Activated CD4-positive, alpha-beta T cell treated with anti-CD3 and anti-CD28 coated beads, Interleukin-2, amount 10 ng/mL, durations not matched to agents 7 days and 5 days (primary cell): ENCODE data around the gene PLEKHH1. TPM values are rescaled to one million over a fixed set of nuclear protein-coding genes. Genes with fewer than 3 reads are reported as not detected.
"Not testable (repeated sequence)": the region's sequence is repeated elsewhere in the genome, so short reads cannot be mapped to it uniquely, and the experiment has no call there.

Experiments used
- CTCF ChIA-PET: fragments of 350-600 bp; sonication (Branson Sonifier 250); formaldehyde crosslinking; loops from one replicate; lab custom pipeline; 2021; ENCODE audit warnings: antibody characterized with exemption; lab: Charles Lee
- POLR2A ChIA-PET: fragments of 350-600 bp; sonication (Branson Sonifier 250); formaldehyde crosslinking; loops from one replicate; lab custom pipeline; 2021; ENCODE audit warnings: antibody characterized with exemption; lab: Charles Lee
- DNase-seq: peaks from one replicate; pipeline ENCODE4 v3.0.0-alpha.2; 2020
- H3K27ac Mint-ChIP-seq: one replicate; pipeline ENCODE4 v1.8.0; 2021; ENCODE audit warnings: mild to moderate bottlenecking, moderate library complexity, mixed read lengths
- H3K27me3 Mint-ChIP-seq: one replicate; pipeline ENCODE4 v1.8.0; 2021; ENCODE audit warnings: mixed read lengths
- H3K36me3 Mint-ChIP-seq: one replicate; pipeline ENCODE4 v1.8.0; 2021; ENCODE audit warnings: low read depth, mixed read lengths
- H3K4me1 Mint-ChIP-seq: one replicate; pipeline ENCODE4 v1.8.0; 2021; ENCODE audit warnings: mixed read lengths
- H3K4me3 Mint-ChIP-seq: one replicate; pipeline ENCODE4 v1.8.0; 2021; ENCODE audit warnings: mild to moderate bottlenecking, moderate library complexity, mixed read lengths
- H3K9me3 Mint-ChIP-seq: one replicate; pipeline ENCODE4 v1.8.0; 2021; ENCODE audit warnings: mixed read lengths
- total RNA-seq, 2 experiments: library from RNA; stranded (reverse); gene quantifications; one replicate each; pipeline ENCODE4 v1.2.3, GENCODE V29; 2021

The PLEKHH1 gene
- total RNA-seq, 2 experiments from 2014 or later: 0.29 to 0.50 TPM

DNA sequence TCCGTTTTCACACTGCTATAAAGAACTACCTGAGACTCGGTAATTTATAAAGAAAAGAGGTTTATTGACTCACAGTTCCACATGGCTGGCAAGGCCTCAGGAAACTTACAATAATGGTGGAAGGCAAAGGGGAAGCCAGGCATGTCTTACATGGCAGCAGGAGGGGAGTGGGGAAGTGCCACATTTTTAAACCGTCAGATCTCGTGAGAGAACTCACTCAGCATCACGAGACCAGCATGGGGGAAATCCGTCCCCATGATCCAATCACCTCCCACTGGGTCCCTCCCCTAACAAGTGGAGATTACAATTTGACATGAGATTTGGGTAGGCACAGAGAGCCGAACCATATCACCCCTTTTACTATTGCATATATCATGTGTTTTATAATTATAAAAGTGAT lies 69.0 kb downstream of the PLEKHH1 start:
- Mint-ChIP-seq H3K4me1 (peaks cover 30% of the 10 kb centered on the region), H3K27me3 (no peaks in the 10 kb centered on the region), H3K27ac (no peak overlapping the region), H3K36me3 (peaks cover 8% of the 10 kb centered on the region), H3K4me3 (no peak overlapping the region), H3K9me3 (peaks cover 4% of the 10 kb centered on the region)
- POLR2A ChIA-PET: no interaction called here
- no peak for DNase-seq
- CTCF ChIA-PET: no interaction called here

GRCh38 chr14:67602995-67603545 lies 70.0 kb downstream of the PLEKHH1 start:
- POLR2A ChIA-PET: no interaction called here
- H3K27ac Mint-ChIP-seq: no peak overlapping the region
- no peak for DNase-seq

DNA sequence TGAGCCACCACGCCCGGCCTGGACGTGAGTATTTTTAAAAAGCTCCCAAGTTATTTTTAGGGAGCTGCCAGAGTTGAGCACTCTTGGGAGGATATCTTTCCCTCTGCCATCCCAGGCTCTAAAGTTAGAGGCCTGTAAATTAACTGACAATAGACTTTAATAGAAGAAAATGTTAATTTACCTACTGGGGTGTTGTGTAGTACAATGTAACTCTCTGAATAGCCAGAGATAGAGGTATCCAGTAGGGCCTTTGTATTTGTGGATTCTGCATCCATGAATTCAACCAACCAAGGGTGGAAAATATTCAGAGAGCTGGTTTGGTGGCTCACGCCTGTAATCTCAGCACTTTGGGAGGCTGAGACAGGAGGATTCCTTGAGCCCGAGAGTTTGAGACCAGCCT lies 74.6 kb downstream of the PLEKHH1 start:
- Mint-ChIP-seq H3K9me3 (no peaks in the 10 kb centered on the region), H3K27me3 (no peaks in the 10 kb centered on the region), H3K4me1 (no peaks in the 10 kb centered on the region), H3K27ac (no peak overlapping the region), H3K36me3 (no peaks in the 10 kb centered on the region), H3K4me3 (no peak overlapping the region)
- POLR2A ChIA-PET: no interaction called here
- no peak for DNase-seq
- CTCF ChIA-PET: interaction anchor here (0.6 kb wide), 1 partner anchor 62 kb away, joined by 3 read pairs; no protein-coding TSS in a partner anchor

More at GRCh38 chr14:67602995-67603545, 70.0 kb downstream of the PLEKHH1 start:
- no peaks in the 10 kb centered on the region for H3K27me3 Mint-ChIP-seq
- H3K4me3 Mint-ChIP-seq: no peak overlapping the region
- CTCF ChIA-PET: no interaction called here
- peaks cover 28% of the 10 kb centered on the region for H3K4me1 Mint-ChIP-seq
- peaks cover 4% of the 10 kb centered on the region for H3K9me3 Mint-ChIP-seq
- peaks cover 8% of the 10 kb centered on the region for H3K36me3 Mint-ChIP-seq

GRCh38 chr14:67609642-67610310 lies 76.7 kb downstream of the PLEKHH1 start:
- H3K4me3 Mint-ChIP-seq: no peak overlapping the region
- H3K4me1 Mint-ChIP-seq: no peaks in the 10 kb centered on the region
- no peak overlapping the region for H3K27ac Mint-ChIP-seq
- ChIA-PET POLR2A (no interaction called here), CTCF (interaction anchor here (0.7 to 2.6 kb wide), 6 partner anchors 9 to 105 kb away, joined by 3 to 10 read pairs (median 4); partner anchors contain the start of gene PIGH)
- no peak for DNase-seq
- H3K27me3 Mint-ChIP-seq: peaks cover 5% of the 10 kb centered on the region
- H3K9me3 Mint-ChIP-seq: no peaks in the 10 kb centered on the region
- H3K36me3 Mint-ChIP-seq: no peaks in the 10 kb centered on the region

GRCh38 chr14:67610491-67610890 lies 77.4 kb downstream of the PLEKHH1 start:
- Mint-ChIP-seq H3K4me3 (no peak overlapping the region), H3K27me3 (peaks cover 5% of the 10 kb centered on the region), H3K4me1 (no peaks in the 10 kb centered on the region), H3K36me3 (no peaks in the 10 kb centered on the region), H3K27ac (no peak overlapping the region), H3K9me3 (no peaks in the 10 kb centered on the region)
- CTCF ChIA-PET: interaction anchor here (0.9 to 2.6 kb wide), 4 partner anchors 9 to 82 kb away, joined by 3 to 10 read pairs (median 4); partner anchors contain the start of gene PIGH
- no peak for DNase-seq
- POLR2A ChIA-PET: no interaction called here

DNA sequence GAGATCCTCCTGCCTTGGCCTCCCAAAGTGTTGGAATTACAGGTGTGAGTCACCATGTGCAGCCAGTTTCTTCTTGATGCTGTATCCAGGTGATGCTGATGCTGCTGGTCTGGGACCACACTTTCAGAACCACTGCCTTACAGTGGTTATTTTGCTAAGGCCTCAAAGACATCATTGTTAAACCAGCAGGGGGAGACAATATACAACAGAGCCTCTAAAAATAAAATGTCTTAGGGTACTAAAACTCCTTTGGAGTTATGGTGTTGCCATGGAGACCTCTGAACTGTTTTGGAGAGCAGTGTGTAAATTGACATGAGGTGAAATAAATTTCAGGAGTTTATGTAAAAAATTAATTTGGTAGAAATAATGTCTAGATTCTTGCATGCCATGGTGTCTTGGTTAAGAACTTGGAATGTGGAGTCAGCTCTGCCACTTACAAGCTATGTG lies 85.5 kb downstream of the PLEKHH1 start:
- peak overlapping the region; percentile 75 for H3K4me3 Mint-ChIP-seq
- peaks cover 33% of the 10 kb centered on the region for H3K4me1 Mint-ChIP-seq
- peaks cover 14% of the 10 kb centered on the region for H3K27me3 Mint-ChIP-seq
- ChIA-PET CTCF (interaction anchor here (0.6 to 4.7 kb wide), 15 partner anchors 8 to 131 kb away, joined by 3 to 26 read pairs (median 3); partner anchors contain the start of genes PIGH and RDH12), POLR2A (interaction anchor here (0.6 kb wide), 1 partner anchor 126 kb away, joined by 4 read pairs; no protein-coding TSS in a partner anchor)
- H3K27ac Mint-ChIP-seq: peak overlapping the region; percentile 31
- H3K36me3 Mint-ChIP-seq: no peaks in the 10 kb centered on the region
- H3K9me3 Mint-ChIP-seq: no peaks in the 10 kb centered on the region
- DNase-seq: peak; percentile 66

DNA sequence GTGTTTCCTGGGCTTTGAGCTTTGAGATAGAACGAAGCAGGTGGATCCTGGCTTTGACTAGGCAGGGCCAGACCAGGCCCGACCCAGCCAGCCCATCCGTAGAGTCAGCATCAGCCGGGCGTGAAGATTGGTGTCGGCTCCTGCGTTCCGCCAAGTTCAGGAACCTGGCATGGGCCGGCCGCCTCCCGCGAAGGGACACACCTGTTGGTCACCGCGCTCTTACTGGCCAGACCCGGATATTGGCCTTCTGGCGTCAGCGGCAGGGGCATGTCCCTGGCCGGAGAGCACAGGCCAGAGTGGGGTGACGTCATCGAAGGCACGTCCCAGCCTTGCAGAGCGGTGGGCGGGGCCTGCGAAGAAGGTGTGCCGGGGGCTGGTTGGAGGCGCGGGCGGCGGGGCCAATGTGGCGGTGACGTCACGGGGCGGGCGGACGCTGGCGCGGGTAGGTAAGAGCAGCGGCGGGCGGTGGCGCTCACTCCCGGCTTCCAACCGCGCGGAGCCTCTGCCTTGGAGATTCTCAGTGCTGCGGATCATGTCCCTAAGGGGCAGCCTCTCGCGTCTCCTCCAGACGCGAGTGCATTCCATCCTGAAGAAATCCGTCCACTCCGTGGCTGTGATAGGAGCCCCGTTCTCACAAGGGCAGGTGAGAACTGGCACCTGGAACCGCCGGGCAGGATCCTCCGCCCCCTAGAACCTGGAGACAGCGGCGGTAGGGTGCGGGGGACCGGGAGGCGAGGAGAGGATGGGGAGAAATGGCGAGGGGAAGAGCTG lies 86.5 kb downstream of the PLEKHH1 start, which contains the start of gene ARG2:
Gene ARG2 (plus strand): TSS at position 475 of the 771 bp plus-strand sequence. CDS start 58 bp downstream, at position 533.
- peaks cover 33% of the 10 kb centered on the region for H3K4me1 Mint-ChIP-seq
- peak; percentile 96 for DNase-seq
- ChIA-PET CTCF (interaction anchor here (0.7 to 4.7 kb wide), 14 partner anchors 9 to 260 kb away, joined by 3 to 26 read pairs (median 4); partner anchors contain the start of genes ATP6V1D, EIF2S1, PIGH and RDH12), POLR2A (interaction anchor here (0.6 kb wide), 1 partner anchor 127 kb away, joined by 4 read pairs; no protein-coding TSS in a partner anchor)
- peak within 1 kb of the TSS; percentile 75 for H3K4me3 Mint-ChIP-seq
- no peaks in the 10 kb centered on the region for H3K36me3 Mint-ChIP-seq
- peaks cover 14% of the 10 kb centered on the region for H3K27me3 Mint-ChIP-seq
- H3K9me3 Mint-ChIP-seq: no peaks in the 10 kb centered on the region
- H3K27ac Mint-ChIP-seq: peak within 1 kb of the TSS; percentile 84

GRCh38 chr14:67620217-67620785 lies 87.2 kb downstream of the PLEKHH1 start:
- POLR2A ChIA-PET: interaction anchor here (0.7 kb wide), 1 partner anchor 31 kb away, joined by 3 read pairs; no protein-coding TSS in a partner anchor

DNA sequence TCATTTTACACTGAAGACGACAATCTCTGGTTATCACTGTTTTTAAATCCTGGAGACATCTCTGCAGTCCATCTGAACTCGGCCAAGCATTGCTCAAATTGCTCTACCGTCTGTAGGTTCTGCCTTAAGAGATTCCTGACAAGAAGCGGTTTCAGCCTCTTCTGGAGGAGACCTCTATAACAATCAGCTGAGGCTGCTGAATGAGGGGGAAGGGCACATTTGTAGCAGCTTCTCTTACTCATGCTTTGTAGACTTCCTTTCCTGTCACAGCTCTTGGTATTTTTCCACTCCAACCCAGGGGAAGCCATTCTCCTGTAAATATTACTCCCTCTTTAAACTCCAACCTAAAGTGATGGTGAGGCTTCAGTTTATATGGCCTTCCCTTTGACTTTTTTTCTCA lies 89.6 kb downstream of the PLEKHH1 start:
- H3K36me3 Mint-ChIP-seq: no peaks in the 10 kb centered on the region
- no peak for DNase-seq
- CTCF ChIA-PET: interaction anchor here (0.6 to 0.8 kb wide), 2 partner anchors 10 to 82 kb away, joined by 3 read pairs; no protein-coding TSS in a partner anchor
- H3K27me3 Mint-ChIP-seq: peaks cover 11% of the 10 kb centered on the region
- POLR2A ChIA-PET: no interaction called here
- H3K4me1 Mint-ChIP-seq: peaks cover 33% of the 10 kb centered on the region
- H3K4me3 Mint-ChIP-seq: no peak overlapping the region
- H3K27ac Mint-ChIP-seq: no peak overlapping the region
- H3K9me3 Mint-ChIP-seq: no peaks in the 10 kb centered on the region

More at GRCh38 chr14:67620217-67620785, 87.2 kb downstream of the PLEKHH1 start:
- Mint-ChIP-seq H3K27ac (peak overlapping the region; percentile 4), H3K4me1 (peaks cover 33% of the 10 kb centered on the region), H3K4me3 (peak overlapping the region; percentile 75), H3K27me3 (peaks cover 14% of the 10 kb centered on the region), H3K9me3 (no peaks in the 10 kb centered on the region), H3K36me3 (no peaks in the 10 kb centered on the region)
- CTCF ChIA-PET: interaction anchor here (0.5 to 4.7 kb wide), 6 partner anchors 39 to 260 kb away, joined by 3 to 26 read pairs (median 4); partner anchors contain the start of genes ATP6V1D, EIF2S1 and RDH11
- peak; percentile 10 for DNase-seq

DNA sequence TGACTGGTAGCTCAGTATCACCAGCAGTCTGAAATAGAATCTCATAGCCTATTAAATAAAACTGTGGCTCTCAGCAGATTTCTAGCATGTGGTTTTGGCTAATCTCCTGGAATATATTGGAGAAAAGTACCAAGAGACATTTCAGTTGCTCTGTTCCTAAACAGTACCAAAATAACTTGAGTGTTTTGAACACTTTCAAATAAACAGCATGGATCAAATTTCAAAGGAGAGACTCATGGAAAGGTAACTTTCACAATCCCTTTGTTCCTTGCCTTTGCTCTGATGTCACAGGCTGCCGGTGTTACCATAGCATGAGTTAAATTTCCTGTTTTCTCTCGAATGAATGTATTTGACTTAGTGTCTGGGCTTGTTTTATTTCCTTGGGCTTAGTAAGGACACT lies 90.0 kb downstream of the PLEKHH1 start:
- Mint-ChIP-seq H3K4me1 (peaks cover 33% of the 10 kb centered on the region), H3K9me3 (no peaks in the 10 kb centered on the region), H3K27ac (no peak overlapping the region), H3K27me3 (peaks cover 11% of the 10 kb centered on the region), H3K36me3 (no peaks in the 10 kb centered on the region), H3K4me3 (no peak overlapping the region)
- CTCF ChIA-PET: interaction anchor here (0.8 kb wide), 1 partner anchor 82 kb away, joined by 3 read pairs; no protein-coding TSS in a partner anchor
- DNase-seq: no peak
- POLR2A ChIA-PET: no interaction called here

DNA sequence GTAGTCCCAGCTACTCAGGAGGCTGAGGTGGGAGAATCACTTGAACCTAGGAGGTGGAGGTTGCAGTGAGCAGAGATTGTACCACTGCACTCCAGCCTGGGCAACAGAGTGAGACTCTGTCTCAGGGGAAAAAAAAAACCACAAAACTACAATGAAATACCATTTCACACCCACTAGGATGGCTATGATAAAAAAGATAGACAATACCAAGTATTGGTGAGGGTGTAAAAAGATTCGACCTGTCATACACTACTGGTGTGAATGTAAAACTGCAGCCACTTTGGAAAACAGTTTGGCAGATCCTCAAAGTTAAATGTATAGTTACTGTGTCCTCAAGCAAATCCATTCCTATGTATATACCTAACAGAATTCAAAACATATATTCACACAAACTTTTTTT lies 93.0 kb downstream of the PLEKHH1 start:
- H3K36me3 Mint-ChIP-seq, H3K27me3 Mint-ChIP-seq: not testable (repeated sequence)
- CTCF ChIA-PET: interaction anchor here (1.1 kb wide), 1 partner anchor 26 kb away, joined by 5 read pairs; no protein-coding TSS in a partner anchor

GRCh38 chr14:67627519-67627918 lies 94.4 kb downstream of the PLEKHH1 start:
- H3K4me3 Mint-ChIP-seq: no peak overlapping the region
- CTCF ChIA-PET: interaction anchor here (1.0 kb wide), 1 partner anchor 24 kb away, joined by 6 read pairs; no protein-coding TSS in a partner anchor
- H3K36me3 Mint-ChIP-seq: no peaks in the 10 kb centered on the region
- DNase-seq: no peak
- POLR2A ChIA-PET: no interaction called here
- H3K27me3 Mint-ChIP-seq: no peaks in the 10 kb centered on the region
- H3K27ac Mint-ChIP-seq: no peak overlapping the region
- no peaks in the 10 kb centered on the region for H3K9me3 Mint-ChIP-seq
- H3K4me1 Mint-ChIP-seq: peaks cover 9% of the 10 kb centered on the region

More for the DNA sequence above, 93.0 kb downstream of the PLEKHH1 start:
- DNase-seq, POLR2A ChIA-PET, H3K4me3 Mint-ChIP-seq, H3K27ac Mint-ChIP-seq, H3K4me1 Mint-ChIP-seq, H3K9me3 Mint-ChIP-seq: not testable (repeated sequence)
